HG03439 (cell line): ENCODE measurements around the gene MORF4L1.
"Not testable (repeated sequence)": the region's sequence is repeated elsewhere in the genome, so short reads cannot be mapped to it uniquely, and the experiment has no call there.

Experiments
- ATAC-seq: cut with Tn5 transposase; IDR thresholded peaks from one replicate; pipeline ENCODE4 v1.9.1; 2021; ENCODE audit warnings: mild to moderate bottlenecking, moderate library complexity; ENCODE audit not compliant: unreplicated experiment

MORF4L1 gene

GRCh38 chr15:78872155-78872971, at the start of gene MORF4L1:
TSS of gene MORF4L1 (plus strand) at chr15:78872890. CDS start at chr15:78873018, 128 bp downstream.
- ATAC-seq = peak; percentile 73

- ATAC-seq = no peak
Measured at GRCh38 chr15:78828920-78829319, 43.8 kb upstream of the MORF4L1 start.

GRCh38 chr15:78830514-78831228, 42.0 kb upstream of the MORF4L1 start:
- no peak for ATAC-seq

- ATAC-seq = no peak
Measured at GRCh38 chr15:78831229-78832207, 41.2 kb upstream of the MORF4L1 start.

- no peak for ATAC-seq
Measured at GRCh38 chr15:78836333-78836732, 36.4 kb upstream of the MORF4L1 start.

- ATAC-seq = no peak
Measured at GRCh38 chr15:78837131-78837530, 35.6 kb upstream of the MORF4L1 start.

GRCh38 chr15:78837543-78837942, 35.1 kb upstream of the MORF4L1 start:
- ATAC-seq = no peak

GRCh38 chr15:78838489-78838888, 34.2 kb upstream of the MORF4L1 start:
- no peak for ATAC-seq

- ATAC-seq = not testable (repeated sequence)
Measured at GRCh38 chr15:78839151-78839550, 33.5 kb upstream of the MORF4L1 start.

- ATAC-seq = no peak
Measured at GRCh38 chr15:78840661-78841375, 31.9 kb upstream of the MORF4L1 start.

- no peak for ATAC-seq
Measured at GRCh38 chr15:78841376-78841706, 31.3 kb upstream of the MORF4L1 start.

- ATAC-seq = no peak
Measured at GRCh38 chr15:78841891-78842290, 30.8 kb upstream of the MORF4L1 start.

GRCh38 chr15:78842519-78842918, 30.2 kb upstream of the MORF4L1 start:
- ATAC-seq = no peak

- not testable (repeated sequence) for ATAC-seq
Measured at GRCh38 chr15:78846906-78847305, 25.8 kb upstream of the MORF4L1 start.

- ATAC-seq = not testable (repeated sequence)
Measured at GRCh38 chr15:78847387-78847906, 25.2 kb upstream of the MORF4L1 start.

GRCh38 chr15:78850352-78850751, 22.3 kb upstream of the MORF4L1 start:
- no peak for ATAC-seq

GRCh38 chr15:78850941-78851755, 21.5 kb upstream of the MORF4L1 start:
- ATAC-seq = no peak

GRCh38 chr15:78853500-78853899, 19.2 kb upstream of the MORF4L1 start:
- no peak for ATAC-seq

- ATAC-seq = no peak
Measured at GRCh38 chr15:78854833-78855372, 17.8 kb upstream of the MORF4L1 start.
